ENCODE measurements around the gene RALGDS.

DNA sequence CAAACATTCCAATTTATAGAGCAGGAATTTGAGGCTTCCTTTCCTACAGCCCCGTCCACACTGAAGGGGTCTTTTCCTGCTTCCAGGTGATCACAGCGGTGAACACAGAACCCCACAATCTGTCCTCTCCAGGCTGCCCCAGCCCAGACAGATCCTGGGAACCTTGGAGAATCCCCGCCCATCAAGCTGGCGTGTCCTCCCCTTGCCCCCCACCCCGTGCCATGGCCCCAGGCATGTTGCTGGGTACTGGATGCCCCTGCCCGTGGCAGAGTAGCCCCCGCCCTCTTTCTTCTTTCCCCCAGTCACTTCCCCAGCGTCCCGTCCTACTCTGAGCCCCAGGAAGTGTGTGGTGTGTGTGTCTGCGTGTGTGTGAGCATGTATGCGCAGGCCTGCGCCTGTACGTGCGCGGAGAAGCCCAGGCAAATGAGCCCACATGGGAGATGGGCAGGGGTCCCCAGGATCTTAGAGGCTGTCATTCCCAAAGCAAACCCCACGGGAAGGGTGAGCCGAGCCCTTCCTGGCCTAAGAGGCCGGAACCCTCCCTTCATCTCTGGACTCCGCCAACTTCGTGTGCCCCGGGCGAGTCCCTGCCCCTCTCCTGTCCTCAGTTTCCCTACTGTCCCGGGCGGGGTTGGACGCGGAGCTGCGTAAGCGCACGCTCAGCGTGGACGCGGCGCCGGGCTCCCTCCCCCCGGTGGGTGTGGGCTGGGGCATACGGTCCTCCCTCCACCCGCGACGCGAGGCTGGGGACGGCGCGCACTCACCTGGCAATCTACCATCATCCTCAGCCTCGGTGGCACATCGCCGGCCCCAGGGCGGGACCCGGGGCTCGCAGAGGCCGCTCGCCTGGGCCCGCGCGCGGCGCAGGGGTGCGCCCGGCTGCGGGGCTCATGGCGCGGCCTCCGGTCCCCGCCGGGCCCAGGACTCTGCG is 27.4 kb upstream of the RALGDS start:
- no peak for TF ChIP-seq EP300 (IDR thresholded peaks at IDR 0.05)
- TF ChIP-seq, protein P1, sequence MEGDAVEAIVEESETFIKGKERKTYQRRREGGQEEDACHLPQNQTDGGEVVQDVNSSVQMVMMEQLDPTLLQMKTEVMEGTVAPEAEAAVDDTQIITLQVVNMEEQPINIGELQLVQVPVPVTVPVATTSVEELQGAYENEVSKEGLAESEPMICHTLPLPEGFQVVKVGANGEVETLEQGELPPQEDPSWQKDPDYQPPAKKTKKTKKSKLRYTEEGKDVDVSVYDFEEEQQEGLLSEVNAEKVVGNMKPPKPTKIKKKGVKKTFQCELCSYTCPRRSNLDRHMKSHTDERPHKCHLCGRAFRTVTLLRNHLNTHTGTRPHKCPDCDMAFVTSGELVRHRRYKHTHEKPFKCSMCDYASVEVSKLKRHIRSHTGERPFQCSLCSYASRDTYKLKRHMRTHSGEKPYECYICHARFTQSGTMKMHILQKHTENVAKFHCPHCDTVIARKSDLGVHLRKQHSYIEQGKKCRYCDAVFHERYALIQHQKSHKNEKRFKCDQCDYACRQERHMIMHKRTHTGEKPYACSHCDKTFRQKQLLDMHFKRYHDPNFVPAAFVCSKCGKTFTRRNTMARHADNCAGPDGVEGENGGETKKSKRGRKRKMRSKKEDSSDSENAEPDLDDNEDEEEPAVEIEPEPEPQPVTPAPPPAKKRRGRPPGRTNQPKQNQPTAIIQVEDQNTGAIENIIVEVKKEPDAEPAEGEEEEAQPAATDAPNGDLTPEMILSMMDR (IDR thresholded peaks at IDR 0.05): no peak
